Body of pancreas (tissue), 4 donors: ENCODE results near the gene TPCN2.

ENCODE experiments used
- CTCF ChIP-seq, 7 experiments: fragments of 450-650 bp in 4 of 7; fragments of 200-600 bp in 3 of 7; sonication (generic) in 3 of 7; IDR thresholded peaks; one replicate each; pipeline ENCODE4 v1.5.1; 2016 to 2019; ENCODE audit warnings: antibody characterized with exemption in 7 of 7
- POLR2A ChIP-seq, 3 donors: fragments of 450-650 bp; IDR thresholded peaks; one replicate each; pipeline ENCODE4 v1.6.1; 2016; ENCODE audit warnings: antibody characterized with exemption in 3 of 3, mild to moderate bottlenecking in 2 of 3

GRCh38 chr11:69099180-69099579 is 50.4 kb downstream of the TPCN2 start:
- TF ChIP-seq POLR2A (IDR thresholded peaks at IDR 0.05) (no peak), CTCF (IDR thresholded peaks at IDR 0.05) (no peak)
